ENCODE results near the gene CYB561. TPM values are rescaled to one million over a fixed set of nuclear protein-coding genes. Genes with fewer than 3 reads are reported as not detected.

CYB561 gene
- total RNA-seq, 1 experiment from 2014 or later: 20.7 TPM

- no CpG with 5 or more reads among the region's 44 CpGs for WGBS (ENCODE audit: extremely low coverage, insufficient read length, low lambda C conversion rate)
- Mint-ChIP-seq H3K27ac (0 out of 7 replicates have a peak overlapping the region, but pooled peaks of 1 of the 3 experiments have one; percentile 64), H3K4me1 (peaks cover 21 to 37% of the 10 kb centered on the region in 2 experiments), H3K27me3 (ENCODE audit: low read depth) (peaks cover 29% of the 10 kb centered on the region), H3K4me3 (peak overlapping the region; percentile 41 to 48; a peak in 3 of 5 replicates), H3K36me3 (ENCODE audit: insufficient read depth in 1 of 3, low read depth in 3 of 3) (0 out of 7 replicates have a peak, but pooled peaks cover 0 to 4% (median 0%) of the 10 kb centered on the region in 3 experiments), H3K9me3 (peaks cover 2 to 3% of the 10 kb centered on the region in 2 experiments; a peak in 3 of 5 replicates)
- TF ChIP-seq CTCF (conservative IDR thresholded peaks at IDR 0.05): no peak
- H3K79me1 ChIP-seq (ENCODE audit: insufficient read depth, low read depth, low read length, poor library complexity, severe bottlenecking): no peaks in the 10 kb centered on the region
- no peak overlapping the region for H2BK20ac ChIP-seq (ENCODE audit: low read depth, low read length, poor library complexity, severe bottlenecking)
- no peak overlapping the region for H4K8ac ChIP-seq (replicated peaks; ENCODE audit: insufficient read length, low read depth, low read length)
- H3K4me2 ChIP-seq (ENCODE audit: insufficient read depth, insufficient read length, low read length): peak overlapping the region; percentile 20
- peak overlapping the region; percentile 93 for H3K18ac ChIP-seq (ENCODE audit: insufficient read length, low read depth, low read length)
- H2BK5ac ChIP-seq (ENCODE audit: insufficient read length, low read length): no peak overlapping the region
- peak overlapping the region; percentile 93; the same call in 1 of the 2 replicates for H3K14ac ChIP-seq (ENCODE audit: insufficient read depth, low read length)
- no peak overlapping the region for H2BK15ac ChIP-seq (ENCODE audit: low read depth, low read length)
- no peaks in the 10 kb centered on the region for H3K79me2 ChIP-seq (ENCODE audit: insufficient read depth, low read length)
- peaks cover 2% of the 10 kb centered on the region; the same call in 1 of the 2 replicates for H3K4me1 ChIP-seq (ENCODE audit: insufficient read depth, low read length)
- H3K23ac ChIP-seq (ENCODE audit: insufficient read length, low read depth, low read length): no peak overlapping the region
- H3K27me3 ChIP-seq (ENCODE audit: insufficient read depth, low read length): no peaks in the 10 kb centered on the region; the same call in 1 of the 2 replicates
- H2AFZ ChIP-seq (ENCODE audit: low read length): no peak overlapping the region
- H3T11ph ChIP-seq (ENCODE audit: low read length): no peak overlapping the region
- no peak overlapping the region for H3K56ac ChIP-seq (ENCODE audit: insufficient read length, low read depth, low read length)
- H3K9ac ChIP-seq (ENCODE audit: extremely low read depth, insufficient read length, low read length): no peak overlapping the region
- peaks cover 14% of the 10 kb centered on the region for H3K23me2 ChIP-seq (ENCODE audit: insufficient read length, low read depth, low read length, poor library complexity, severe bottlenecking)
- H4K20me1 ChIP-seq (ENCODE audit: control insufficient read depth, insufficient read depth, insufficient read length): no peaks in the 10 kb centered on the region
- peak; percentile 83 for DNase-seq
- no peak overlapping the region for H2AK5ac ChIP-seq (ENCODE audit: insufficient read length, low read length)
- H3K27ac ChIP-seq (ENCODE audit: insufficient read length, low read depth, low read length): no peak overlapping the region
- no peak overlapping the region for H2BK12ac ChIP-seq (ENCODE audit: insufficient read length, low read depth, low read length)
- H4K5ac ChIP-seq (ENCODE audit: insufficient read length, low read depth, low read length): no peak overlapping the region
- no peak overlapping the region for H2BK120ac ChIP-seq (ENCODE audit: low read depth, low read length, poor library complexity, severe bottlenecking)
- H3K9me3 ChIP-seq (ENCODE audit: control insufficient read depth, low read depth, low read length): no peaks in the 10 kb centered on the region
- no peak overlapping the region; the same call in 1 of the 2 replicates for H3K4ac ChIP-seq (ENCODE audit: low read depth, low read length)
- H4K91ac ChIP-seq (ENCODE audit: insufficient read length, low read depth, low read length): peak overlapping the region; percentile 87
Measured at GRCh38 chr17:63446753-63447470, 806 bp upstream of the CYB561 start.

Data from H9 (cell line).